H7 (cell line): ENCODE measurements around the gene TREML1. TPM values are rescaled to one million over a fixed set of nuclear protein-coding genes. Genes with fewer than 3 reads are reported as not detected.
"Not testable (repeated sequence)": the region's sequence is repeated elsewhere in the genome, so short reads cannot be mapped to it uniquely, and the experiment has no call there.

ENCODE experiments used
- DNase-seq: peaks from one replicate; pipeline ENCODE4 v3.0.0; 2012
- H3K27me3 ChIP-seq: 2 replicates; pipeline ENCODE4 v1.6.0; 2011; ENCODE audit warnings: mild to moderate bottlenecking, low read length; ENCODE audit not compliant: control insufficient read depth, insufficient read depth
- H3K36me3 ChIP-seq: replicated peaks from 2 replicates; pipeline ENCODE4 v1.5.1; 2011; ENCODE audit warnings: low read length; ENCODE audit not compliant: control insufficient read depth, insufficient read depth
- H3K4me3 ChIP-seq: 2 replicates; pipeline ENCODE4 v1.5.1; 2011; ENCODE audit warnings: low read depth, mild to moderate bottlenecking, control low read depth, low read length, moderate library complexity; ENCODE audit not compliant: insufficient read depth
- total RNA-seq: library from RNA; depleted of rRNA; stranded (reverse); fragments of >200 nt; shearing (Covaris generic); gene quantifications from 2 replicates; pipeline ENCODE4 v1.2.3, GENCODE V29; 2014; rRNA removed

TREML1 gene
- total RNA-seq, result not detected in 2 replicates

GRCh38 chr6:41153992-41154625 is at the start of gene TREML1:
TSS of gene TREML1 (minus strand) at chr6:41154347. CDS start at chr6:41154288, 59 bp downstream.
- H3K27me3 ChIP-seq, result no peaks in the 10 kb centered on the region
- no peak for DNase-seq
- no peak within 1 kb of the TSS for H3K4me3 ChIP-seq
- no peaks in the 10 kb centered on the region for H3K36me3 ChIP-seq

- DNase-seq, result no peak
- Histone ChIP-seq H3K36me3 (no peaks in the 10 kb centered on the region), H3K27me3 (no peaks in the 10 kb centered on the region), H3K4me3 (no peak overlapping the region)
Observed at GRCh38 chr6:41201764-41202173, 47.6 kb upstream of the TREML1 start.

DNA sequence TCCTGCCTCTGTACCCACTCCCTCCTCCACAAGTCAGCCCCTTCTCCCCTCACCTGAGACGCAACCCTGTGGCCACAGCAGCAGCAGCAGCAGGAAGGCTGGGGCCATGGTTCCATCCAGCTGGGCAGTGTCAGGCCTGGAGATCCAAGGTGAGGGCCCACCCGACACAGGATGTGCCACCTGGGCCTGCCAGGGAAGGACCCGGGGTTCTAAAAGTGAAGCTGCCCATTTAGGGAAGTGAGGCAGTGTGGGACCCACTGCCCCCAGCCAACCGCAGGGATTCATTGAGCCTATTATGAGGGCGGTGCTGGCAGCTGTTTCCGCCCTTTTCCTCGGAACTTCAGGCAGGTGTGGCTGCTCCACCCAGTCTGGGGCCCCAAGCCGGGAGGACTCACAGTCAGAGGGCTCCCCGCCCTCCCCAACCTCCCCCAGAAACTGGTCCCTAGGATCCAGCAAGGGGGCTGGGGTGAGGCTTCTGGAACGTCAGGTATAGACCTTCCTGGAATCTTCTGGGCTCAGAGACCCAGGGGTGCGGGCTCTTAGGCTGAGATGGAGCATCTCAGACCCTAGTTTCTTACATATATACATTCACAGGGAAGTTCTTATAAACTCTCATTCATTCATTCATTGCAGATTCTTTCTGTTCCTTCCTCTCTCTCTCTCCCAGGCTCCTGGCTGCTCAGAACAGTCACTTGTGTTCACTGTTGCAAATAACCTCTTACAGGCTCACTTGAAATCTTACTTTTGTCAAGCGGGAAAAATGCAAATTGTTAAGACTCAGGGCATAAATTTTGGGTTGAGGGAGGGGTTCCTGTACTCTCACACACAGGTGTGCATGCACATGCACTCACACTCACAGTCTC is 47.0 kb upstream of the TREML1 start, which contains the start of gene TREML2:
Gene TREML2, minus strand, starts transcription at position 249 of the 863 bp plus-strand sequence. Its CDS starts 141 bp downstream, at position 108.
- Histone ChIP-seq H3K4me3 (no peak within 1 kb of the TSS), H3K27me3 (no peaks in the 10 kb centered on the region; the same call in 1 of the 2 replicates), H3K36me3 (no peaks in the 10 kb centered on the region)
- no peak for DNase-seq

GRCh38 chr6:41200296-41200900 is 46.3 kb upstream of the TREML1 start:
- Histone ChIP-seq H3K27me3 (no peaks in the 10 kb centered on the region; the same call in 1 of the 2 replicates), H3K4me3 (no peak overlapping the region), H3K36me3 (no peaks in the 10 kb centered on the region)
- DNase-seq, result no peak

DNA sequence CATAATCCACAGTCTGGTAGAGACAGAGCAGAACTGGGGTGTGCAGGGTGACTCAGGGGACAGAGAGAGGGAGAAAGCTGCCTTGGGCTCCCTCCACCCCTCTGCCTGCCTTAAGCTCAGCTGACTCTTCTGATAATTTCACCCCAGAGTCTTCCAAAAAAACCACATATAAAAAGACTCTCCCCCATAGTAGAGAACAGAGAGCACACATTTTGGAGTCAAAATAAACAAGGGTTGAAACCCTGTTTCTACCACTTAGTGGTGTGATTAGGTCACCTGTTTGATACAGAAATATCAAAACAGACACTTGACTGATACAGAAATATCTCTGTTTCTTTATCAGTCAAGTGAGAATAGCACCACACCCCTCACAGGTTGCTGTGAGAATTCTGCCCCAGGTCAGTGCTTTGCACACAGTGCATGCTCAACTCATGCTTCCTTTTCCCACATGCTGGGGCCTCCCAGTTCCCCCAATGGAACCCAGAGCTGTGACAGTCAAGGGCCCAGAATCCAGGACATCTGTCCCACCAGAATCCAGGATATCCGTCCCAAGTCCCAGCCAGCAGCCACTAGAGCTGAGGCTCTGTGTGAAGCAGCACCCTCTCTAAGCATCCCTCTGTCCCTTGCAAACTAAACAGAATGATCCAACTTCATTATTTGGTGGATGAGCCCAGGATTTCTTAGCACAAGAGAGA is 45.6 kb upstream of the TREML1 start:
- Histone ChIP-seq H3K36me3 (no peaks in the 10 kb centered on the region), H3K27me3 (no peaks in the 10 kb centered on the region; the same call in 1 of the 2 replicates), H3K4me3 (no peak overlapping the region)
- no peak for DNase-seq

DNA sequence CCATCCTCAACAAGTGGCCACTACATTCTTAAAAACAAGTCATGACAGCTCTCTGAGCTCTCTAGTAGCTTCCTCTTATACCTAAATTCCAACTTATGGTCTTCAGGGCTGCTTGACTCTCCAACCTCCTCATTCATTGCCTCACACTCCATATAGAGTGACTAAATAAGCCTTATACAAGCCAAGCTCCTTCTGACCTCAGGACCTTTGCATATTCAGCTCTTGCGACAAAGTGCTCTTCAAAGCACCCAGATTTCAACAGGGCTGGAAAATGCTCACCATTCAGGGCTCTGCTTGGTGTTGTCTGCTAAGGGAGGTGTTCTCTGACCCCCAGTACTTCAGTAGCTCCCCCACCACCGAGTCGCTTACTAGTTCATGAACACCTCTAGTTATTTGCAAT is 43.1 kb upstream of the TREML1 start:
- no peak for DNase-seq
- Histone ChIP-seq H3K36me3 (no peaks in the 10 kb centered on the region), H3K4me3 (no peak overlapping the region), H3K27me3 (no peaks in the 10 kb centered on the region; the same call in 1 of the 2 replicates)

DNA sequence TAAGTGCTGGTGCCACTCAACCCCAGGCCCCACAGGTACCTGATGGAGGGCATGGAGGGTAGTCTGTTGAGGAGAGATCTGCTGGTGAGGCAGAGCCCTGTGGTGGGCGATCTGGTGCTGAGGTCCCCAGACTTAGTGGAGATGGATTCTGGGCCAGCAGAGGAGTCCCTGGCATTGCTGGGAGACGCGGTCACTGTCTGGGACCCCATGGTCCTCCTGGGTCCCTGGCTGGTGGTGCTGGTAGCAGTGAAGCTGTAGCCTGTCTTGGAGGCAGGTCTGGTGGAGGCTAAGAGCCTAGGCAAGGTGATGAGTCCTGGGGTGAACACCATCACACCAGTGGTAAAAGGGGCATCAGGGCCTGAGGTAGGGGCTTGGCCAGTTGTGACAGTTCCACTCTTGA is 40.2 kb upstream of the TREML1 start:
- Histone ChIP-seq H3K4me3 (no peak overlapping the region), H3K36me3 (no peaks in the 10 kb centered on the region), H3K27me3 (no peaks in the 10 kb centered on the region; the same call in 1 of the 2 replicates)
- DNase-seq, result no peak

DNA sequence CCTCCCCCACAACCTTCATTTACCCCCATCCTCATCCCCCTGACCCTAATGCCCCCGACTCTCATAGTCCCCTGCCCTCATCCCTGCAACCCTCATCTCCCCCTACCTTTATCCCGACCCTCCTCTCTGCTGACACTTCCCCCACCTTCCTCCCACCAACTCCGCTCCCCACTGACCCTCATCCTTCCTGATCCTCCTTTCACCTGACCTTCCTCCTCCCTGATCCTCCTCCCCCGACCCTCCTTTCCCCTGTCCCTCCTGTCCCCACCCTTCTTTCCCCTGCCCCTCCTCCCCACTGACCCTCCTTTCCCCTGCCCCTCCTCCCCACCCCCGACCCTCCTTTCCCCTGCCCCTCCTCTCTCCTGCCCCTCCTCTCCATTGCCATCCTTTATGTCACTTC is 39.7 kb upstream of the TREML1 start:
- Histone ChIP-seq H3K36me3 (no peaks in the 10 kb centered on the region), H3K27me3 (no peaks in the 10 kb centered on the region; the same call in 1 of the 2 replicates), H3K4me3 (no peak overlapping the region)
- DNase-seq, result no peak

GRCh38 chr6:41193171-41193734 is 39.1 kb upstream of the TREML1 start:
- Histone ChIP-seq H3K27me3 (no peaks in the 10 kb centered on the region; the same call in 1 of the 2 replicates), H3K4me3 (no peak overlapping the region), H3K36me3 (no peaks in the 10 kb centered on the region)
- no peak for DNase-seq

DNA sequence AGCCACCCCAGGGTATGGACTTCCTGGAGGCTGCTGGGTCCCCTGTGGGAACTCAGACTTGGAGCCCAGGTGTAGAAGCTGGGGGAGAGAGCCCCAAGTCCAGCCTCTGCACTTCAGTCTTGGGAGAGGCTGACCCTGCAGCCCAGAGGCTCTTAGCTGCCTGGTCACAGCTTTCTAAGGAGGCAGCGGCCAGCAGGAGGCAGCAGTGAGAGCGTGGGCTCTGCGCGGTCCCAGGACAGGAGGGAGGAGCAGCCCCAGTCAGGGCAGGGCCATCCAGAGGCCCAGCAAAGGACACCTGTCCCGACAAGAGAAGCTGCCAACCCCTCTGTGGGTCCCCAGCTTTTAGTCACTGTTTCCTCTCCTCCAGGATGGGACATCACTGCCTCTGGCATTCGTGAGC is 37.4 kb upstream of the TREML1 start:
- Histone ChIP-seq H3K4me3 (no peak overlapping the region), H3K36me3 (no peaks in the 10 kb centered on the region), H3K27me3 (no peaks in the 10 kb centered on the region; the same call in 1 of the 2 replicates)
- DNase-seq, result peak; percentile 90

- Histone ChIP-seq H3K27me3 (no peaks in the 10 kb centered on the region; the same call in 1 of the 2 replicates), H3K36me3 (no peaks in the 10 kb centered on the region), H3K4me3 (no peak overlapping the region)
- DNase-seq, result peak; percentile 59
Observed at GRCh38 chr6:41190791-41191190, 36.6 kb upstream of the TREML1 start.

DNA sequence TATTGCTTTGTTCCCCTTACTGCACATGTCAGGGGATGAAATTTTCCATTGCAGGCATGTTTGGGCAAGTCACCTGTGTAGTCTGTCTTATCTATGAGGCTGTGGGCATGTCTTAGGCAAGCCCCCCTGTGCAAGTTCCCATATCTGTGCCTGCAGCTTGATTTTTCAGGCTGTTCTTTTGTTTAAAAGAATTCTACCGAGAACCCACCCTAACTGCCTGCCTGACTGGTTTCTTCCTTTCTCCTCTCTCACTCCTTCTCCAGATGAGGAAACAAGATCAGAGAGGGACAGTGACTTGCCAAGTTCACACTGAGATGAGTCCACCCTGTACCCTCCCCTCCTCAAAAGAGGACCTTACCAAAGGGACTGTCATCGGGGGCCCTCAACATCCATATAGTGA is 35.8 kb upstream of the TREML1 start:
- Histone ChIP-seq H3K27me3 (no peaks in the 10 kb centered on the region; the same call in 1 of the 2 replicates), H3K36me3 (no peaks in the 10 kb centered on the region), H3K4me3 (no peak overlapping the region)
- no peak for DNase-seq

- H3K27me3 ChIP-seq, H3K36me3 ChIP-seq, H3K4me3 ChIP-seq, DNase-seq: not testable (repeated sequence)
Observed at GRCh38 chr6:41189046-41189445, 34.9 kb upstream of the TREML1 start.
